HEK293T (cell line): ENCODE measurements around the gene STK36.

Experiments
- CTCF ChIA-PET: fragments of 350-600 bp; formaldehyde crosslinking; extraction: SDS; loops from one replicate; lab custom pipeline; 2021; ENCODE audit warnings: antibody characterized with exemption, inconsistent platforms; lab: Yijun Ruan, JAX
- POLR2A ChIA-PET: fragments of 350-600 bp; formaldehyde crosslinking; extraction: SDS; loops from one replicate; lab custom pipeline; 2020; ENCODE audit warnings: antibody characterized with exemption, inconsistent platforms; lab: Yijun Ruan, JAX
- DNase-seq: peaks from one replicate; pipeline ENCODE4 v3.0.0; 2012; ENCODE audit warnings: mixed read lengths; ENCODE audit errors: extremely low spot score
- ARNT ChIP-seq: fragments of 450-650 bp; IDR thresholded peaks from 2 replicates; pipeline ENCODE4 v1.6.1; 2017; ENCODE audit warnings: mild to moderate bottlenecking
- BHLHE40 ChIP-seq: fragments of 450-650 bp; IDR thresholded peaks from 2 replicates; pipeline ENCODE4 v1.6.1; 2016; ENCODE audit warnings: mild to moderate bottlenecking, moderate library complexity, borderline replicate concordance
- CTBP1 ChIP-seq: fragments of 450-650 bp; IDR thresholded peaks from 2 replicates; pipeline ENCODE4 v1.6.1; 2016; ENCODE audit warnings: borderline replicate concordance
- ELF4 ChIP-seq: fragments of 450-650 bp; IDR thresholded peaks from 2 replicates; pipeline ENCODE4 v1.6.1; 2017; ENCODE audit warnings: antibody characterized with exemption
- FOXA1 ChIP-seq: fragments of 450-650 bp; IDR thresholded peaks from 2 replicates; pipeline ENCODE4 v1.6.1; 2016; ENCODE audit warnings: mild to moderate bottlenecking
- FOXK2 ChIP-seq: fragments of 450-650 bp; IDR thresholded peaks from 2 replicates; pipeline ENCODE4 v1.6.1; 2016; ENCODE audit warnings: mild to moderate bottlenecking
- FOXM1 ChIP-seq: fragments of 450-650 bp; IDR thresholded peaks from 2 replicates; pipeline ENCODE4 v1.6.1; 2017; ENCODE audit warnings: mild to moderate bottlenecking, borderline replicate concordance
- HDGF ChIP-seq: fragments of 450-650 bp; IDR thresholded peaks from 2 replicates; pipeline ENCODE4 v1.6.1; 2017; ENCODE audit warnings: antibody characterized with exemption, borderline replicate concordance
- L3MBTL2 ChIP-seq: fragments of 450-650 bp; conservative IDR thresholded peaks from 2 replicates; pipeline ENCODE4 v1.6.1; 2016; ENCODE audit warnings: mild to moderate bottlenecking
- LEF1 ChIP-seq: fragments of 450-650 bp; IDR thresholded peaks from 2 replicates; pipeline ENCODE4 v1.6.1; 2017; ENCODE audit warnings: mild to moderate bottlenecking, borderline replicate concordance
- NFRKB ChIP-seq: fragments of 450-650 bp; IDR thresholded peaks from 2 replicates; pipeline ENCODE4 v1.6.1; 2016; ENCODE audit warnings: mild to moderate bottlenecking, moderate library complexity
- PKNOX1 ChIP-seq: fragments of 450-650 bp; IDR thresholded peaks from 2 replicates; pipeline ENCODE4 v1.6.1; 2016
- SP1 ChIP-seq: fragments of 450-650 bp; IDR thresholded peaks from 2 replicates; pipeline ENCODE4 v1.6.1; 2017
- SUZ12 ChIP-seq: fragments of 450-650 bp; IDR thresholded peaks from 2 replicates; pipeline ENCODE4 v1.6.1; 2016; ENCODE audit warnings: mild to moderate bottlenecking
- TARDBP ChIP-seq: fragments of 450-650 bp; IDR thresholded peaks from 2 replicates; pipeline ENCODE4 v1.6.1; 2016
- ZNF384 ChIP-seq: fragments of 450-650 bp; IDR thresholded peaks from 2 replicates; pipeline ENCODE4 v1.6.1; 2016

Gene STK36

GRCh38 chr2:218644721-218645120, 27.2 kb upstream of the STK36 start:
- no peak for DNase-seq
- ChIA-PET POLR2A (no interaction called here), CTCF (no interaction called here)

DNA sequence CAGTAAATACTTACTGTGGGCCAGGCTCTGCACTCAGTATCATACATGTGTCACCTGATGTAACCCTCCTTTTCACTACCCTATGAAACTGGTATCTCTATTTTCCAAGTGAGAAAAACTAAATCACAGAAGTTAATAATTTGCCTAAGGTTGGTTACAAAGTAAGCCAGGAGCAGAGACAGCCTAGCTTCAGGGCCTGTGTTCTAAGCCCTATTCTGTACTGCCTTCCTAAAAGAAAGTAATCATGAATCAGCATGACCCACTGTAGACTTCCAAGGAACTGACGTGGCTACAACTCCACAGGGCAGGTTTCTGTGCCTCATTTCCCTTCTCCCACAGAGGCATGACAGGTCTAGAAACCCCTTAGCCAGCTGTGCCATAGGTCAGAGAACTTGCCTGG, 26.8 kb upstream of the STK36 start:
- DNase-seq = no peak
- ChIA-PET POLR2A (no interaction called here), CTCF (no interaction called here)
- TF ChIP-seq LEF1 (no peak), FOXK2 (no peak), HDGF (no peak), BHLHE40 (no peak), NFRKB (no peak), ELF4 (no peak), ARNT (no peak), SP1 (no peak), TARDBP (no peak), L3MBTL2 (no peak), FOXM1 (no peak), PKNOX1 (no peak), ZNF384 (no peak), SUZ12 (no peak), FOXA1 (no peak), CTBP1 (no peak)

More at GRCh38 chr2:218644721-218645120, 27.2 kb upstream of the STK36 start:
- TF ChIP-seq FOXM1 (no peak), NFRKB (no peak), BHLHE40 (no peak), PKNOX1 (no peak), L3MBTL2 (no peak), FOXK2 (no peak), SUZ12 (no peak), FOXA1 (no peak), CTBP1 (no peak), SP1 (no peak), LEF1 (no peak)

DNA sequence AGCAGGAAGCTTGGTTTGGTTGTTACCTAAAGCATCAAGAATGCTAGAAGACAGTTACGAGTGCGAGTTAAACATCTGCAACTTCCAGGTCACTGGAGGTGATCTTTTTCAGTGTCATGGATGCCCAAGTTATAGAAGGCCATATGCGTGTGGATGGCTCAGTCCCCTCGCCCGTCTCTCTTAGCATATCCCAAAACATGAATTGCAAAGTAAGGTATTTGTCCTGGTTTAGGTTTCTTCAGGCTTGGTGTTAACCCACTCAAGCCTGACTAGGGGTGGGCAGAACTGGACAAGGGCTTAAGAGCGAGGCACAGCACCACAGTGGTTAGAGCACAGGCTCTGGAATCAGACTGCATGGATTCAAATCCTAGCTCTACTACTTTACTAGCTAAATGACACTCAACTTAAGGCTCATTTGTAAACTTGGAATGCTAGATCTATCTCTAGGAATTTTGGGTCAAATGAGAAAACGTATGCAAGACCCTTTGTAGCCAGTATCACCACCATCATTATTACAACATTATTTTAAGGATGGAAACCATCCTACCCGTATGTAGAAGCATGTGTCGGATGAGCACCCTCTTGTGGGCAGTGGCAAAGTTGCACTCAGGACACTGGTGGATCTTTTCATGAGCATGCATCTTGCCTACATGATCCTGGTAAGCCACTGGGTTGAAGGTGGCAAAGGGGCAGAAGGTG, 23.6 kb upstream of the STK36 start:
- POLR2A ChIA-PET = no interaction called here
- DNase-seq = peak; percentile 66
- CTCF ChIA-PET = interaction anchor here (0.6 kb wide), 1 partner anchor 19 kb away, joined by 3 read pairs; no protein-coding TSS in a partner anchor
- no peak for TF ChIP-seq NFRKB
- TF ChIP-seq FOXK2 = no peak
- TF ChIP-seq SP1 = no peak
- no peak for TF ChIP-seq HDGF
- TF ChIP-seq CTBP1 = no peak
- no peak for TF ChIP-seq L3MBTL2
- TF ChIP-seq TARDBP = no peak
- TF ChIP-seq BHLHE40 = no peak
- TF ChIP-seq ZNF384 = no peak
- no peak for TF ChIP-seq PKNOX1
- no peak for TF ChIP-seq FOXM1

GRCh38 chr2:218648787-218649100, 23.1 kb upstream of the STK36 start:
- CTCF ChIA-PET = interaction anchor here (0.6 kb wide), 1 partner anchor 19 kb away, joined by 3 read pairs; no protein-coding TSS in a partner anchor
- POLR2A ChIA-PET = no interaction called here
- DNase-seq = no peak
- no peak for TF ChIP-seq ZNF384

DNA sequence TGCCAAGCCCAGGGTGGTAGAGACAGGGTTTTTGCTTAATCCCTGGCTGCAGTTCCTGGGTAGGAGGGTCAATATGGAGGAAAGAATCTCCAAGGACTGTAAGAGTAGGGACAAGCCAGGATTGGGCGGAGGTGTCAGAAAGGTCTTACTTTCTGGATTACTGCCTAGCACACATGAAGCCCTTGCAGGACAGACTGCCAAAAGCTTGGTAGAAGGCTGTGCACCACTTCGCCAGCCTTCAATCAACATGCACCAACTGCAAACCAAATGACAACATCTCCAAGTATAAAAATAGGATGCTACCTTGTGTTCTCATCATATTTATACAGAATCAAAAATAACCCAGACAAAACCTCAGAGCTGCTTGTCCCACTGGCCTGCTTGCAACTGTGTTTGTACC, 16.1 kb upstream of the STK36 start:
- DNase-seq = no peak

More for the DNA sequence above, 16.1 kb upstream of the STK36 start:
- POLR2A ChIA-PET = interaction anchor here (0.8 to 1.0 kb wide), 2 partner anchors 16 to 48 kb away, joined by 3 read pairs; partner anchors contain the start of genes PLCD4, RNF25 and STK36
- no peak for TF ChIP-seq SUZ12
- TF ChIP-seq LEF1 = no peak
- no peak for TF ChIP-seq FOXA1
- no peak for TF ChIP-seq HDGF
- TF ChIP-seq ELF4 = no peak
- TF ChIP-seq NFRKB = no peak
- TF ChIP-seq TARDBP = no peak
- no peak for TF ChIP-seq SP1
- TF ChIP-seq ARNT = no peak
- no peak for TF ChIP-seq BHLHE40
- TF ChIP-seq L3MBTL2 = no peak
- no peak for TF ChIP-seq FOXM1
- TF ChIP-seq FOXK2 = no peak
- no peak for TF ChIP-seq PKNOX1
- TF ChIP-seq ZNF384 = no peak
- TF ChIP-seq CTBP1 = no peak
- CTCF ChIA-PET = interaction anchor here (1.0 kb wide), 1 partner anchor 192 kb away, joined by 3 read pairs; no protein-coding TSS in a partner anchor
